Measurements from ENCODE around the gene RNF144A. TPM values are rescaled to one million over a fixed set of nuclear protein-coding genes. Genes with fewer than 3 reads are reported as not detected.

Gene RNF144A
- 1.7 and 5.1 TPM in 2 replicates for total RNA-seq (ENCODE audit: low replicate concordance)

GRCh38 chr2:6917071-6917760 is at the start of gene RNF144A:
RNF144A (plus strand) TSS chr2:6917412; CDS start chr2:6996927, 79,515 bp downstream.

GRCh38 chr2:6877402-6878304 is 39.6 kb upstream of the RNF144A start, which contains the start of gene RSAD2:
RSAD2 (plus strand) TSS chr2:6877777; CDS start chr2:6877801, 24 bp downstream.

Other genes with a start within 250 kb of the RNF144A start
- 0.15 and 0.35 TPM in 2 replicates for gene CMPK2, start 51.5 kb upstream of the RNF144A start, total RNA-seq (ENCODE audit: low replicate concordance)
- gene RSAD2, start 39.6 kb upstream of the RNF144A start, total RNA-seq (ENCODE audit: low replicate concordance), result 0.08 and 0.82 TPM in 2 replicates